HepG2 (cell line): Measurements from ENCODE around the gene TGFBRAP1. TPM values are rescaled to one million over a fixed set of nuclear protein-coding genes. Genes with fewer than 3 reads are reported as not detected.

ENCODE experiments used
- ATAD3A ChIP-seq: sonication (generic); formaldehyde crosslinking; IDR thresholded peaks from 2 replicates; pipeline ENCODE4 v1.4.0; 2020; ENCODE audit warnings: missing genetic modification reagents
- KDM1A ChIP-seq: IDR thresholded peaks from 2 replicates; pipeline ENCODE4 v1.6.1; 2016; ENCODE audit warnings: missing compliant biosample characterization
- MBNL3 ChIP-seq: fragments of 250-450 bp; sonication (Bioruptor Pico); conservative IDR thresholded peaks from 2 replicates; pipeline ENCODE4 v1.8.0; 2022; ENCODE audit warnings: mild to moderate bottlenecking, inconsistent platforms
- PPARG ChIP-seq: conservative IDR thresholded peaks from 2 replicates; pipeline ENCODE4 v1.6.1; 2016; ENCODE audit warnings: missing biosample characterization, missing genetic modification reagents
- SPEN ChIP-seq: sonication (generic); formaldehyde crosslinking; IDR thresholded peaks from 2 replicates; pipeline ENCODE4 v1.5.1; 2020; ENCODE audit warnings: low read depth, mild to moderate bottlenecking, missing genetic modification reagents
- TFAP4 ChIP-seq: sonication (generic); IDR thresholded peaks from 2 replicates; pipeline ENCODE4 v1.6.1; 2016; ENCODE audit warnings: low read depth, borderline replicate concordance
- ZFP1 ChIP-seq: IDR thresholded peaks from 2 replicates; pipeline ENCODE4 v1.6.1; 2016
- ZNF550 ChIP-seq: sonication (generic); formaldehyde crosslinking; IDR thresholded peaks from 2 replicates; pipeline ENCODE4 v1.4.0; 2020; ENCODE audit warnings: mild to moderate bottlenecking, missing genetic modification reagents, borderline replicate concordance
- ZNF7 ChIP-seq: IDR thresholded peaks from 2 replicates; pipeline ENCODE4 v1.6.1; 2016; ENCODE audit warnings: missing biosample characterization, missing genetic modification reagents
- ZNF768 ChIP-seq: sonication (generic); formaldehyde crosslinking; IDR thresholded peaks from 2 replicates; pipeline ENCODE4 v1.4.0; 2020; ENCODE audit warnings: missing genetic modification reagents
- ZNF788 ChIP-seq: sonication (generic); formaldehyde crosslinking; IDR thresholded peaks from 2 replicates; pipeline ENCODE4 v1.5.0; 2020; ENCODE audit warnings: mild to moderate bottlenecking, missing genetic modification reagents, borderline replicate concordance
- polyA plus RNA-seq, 8 experiments: library from polyadenylated mRNA; depleted of rRNA in 3 of 8; stranded (reverse) in 7 of 8; unstranded in 1 of 8; fragments of >200 nt; fragmentation: Illumina TruSeq in 4 of 8; extraction: Trizol in 4 of 8; gene quantifications; 2 replicates each; pipeline versions ENCODE4 v1.2.1 to v1.2.3, GENCODE V29; 2011 to 2016; ENCODE audit warnings: low read depth in 4 of 8, missing spikeins in 1 of 8, mixed read lengths in 1 of 8; ENCODE audit not compliant: insufficient read depth in 1 of 8
- total RNA-seq, 5 experiments: library from RNA; depleted of rRNA; stranded (reverse); fragments of >200 nt; fragmentation: Illumina TruSeq; extraction: Trizol; gene quantifications; 2 replicates each; pipeline ENCODE4 v1.2.3, GENCODE V29; 2016; ENCODE audit warnings: low read depth in 1 of 5
- TF ChIP-seq, protein P1 (sequence below): sonication (generic); formaldehyde crosslinking; IDR thresholded peaks from 2 replicates; pipeline ENCODE4 v1.4.0; 2020; ENCODE audit warnings: missing genetic modification reagents
- TF ChIP-seq, protein P2 (sequence below): sonication (generic); formaldehyde crosslinking; IDR thresholded peaks from 2 replicates; pipeline ENCODE4 v1.4.0; 2020; ENCODE audit warnings: missing genetic modification reagents

The TGFBRAP1 gene
- total and polyA plus RNA-seq, 2 of the 13 experiments (the other 11 are each of a cell fraction or from before 2014, with no cell fraction given) = 12.7 to 22.9 TPM

- TF ChIP-seq, protein P1, sequence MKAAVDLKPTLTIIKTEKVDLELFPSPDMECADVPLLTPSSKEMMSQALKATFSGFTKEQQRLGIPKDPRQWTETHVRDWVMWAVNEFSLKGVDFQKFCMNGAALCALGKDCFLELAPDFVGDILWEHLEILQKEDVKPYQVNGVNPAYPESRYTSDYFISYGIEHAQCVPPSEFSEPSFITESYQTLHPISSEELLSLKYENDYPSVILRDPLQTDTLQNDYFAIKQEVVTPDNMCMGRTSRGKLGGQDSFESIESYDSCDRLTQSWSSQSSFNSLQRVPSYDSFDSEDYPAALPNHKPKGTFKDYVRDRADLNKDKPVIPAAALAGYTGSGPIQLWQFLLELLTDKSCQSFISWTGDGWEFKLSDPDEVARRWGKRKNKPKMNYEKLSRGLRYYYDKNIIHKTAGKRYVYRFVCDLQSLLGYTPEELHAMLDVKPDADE (CRISPR knock-in tag) = no peak
- no peak for TF ChIP-seq ZNF7
- TF ChIP-seq ZNF768 = no peak
- no peak for TF ChIP-seq TFAP4
- TF ChIP-seq ZFP1 (CRISPR knock-in tag) = no peak
- no peak for TF ChIP-seq PPARG (CRISPR knock-in tag)
- TF ChIP-seq ATAD3A (CRISPR knock-in tag) = no peak
- TF ChIP-seq MBNL3 (CRISPR knock-in tag) = no peak
- TF ChIP-seq ZNF550 (CRISPR knock-in tag) = no peak
- TF ChIP-seq ZNF788 = no peak
- TF ChIP-seq, protein P2, sequence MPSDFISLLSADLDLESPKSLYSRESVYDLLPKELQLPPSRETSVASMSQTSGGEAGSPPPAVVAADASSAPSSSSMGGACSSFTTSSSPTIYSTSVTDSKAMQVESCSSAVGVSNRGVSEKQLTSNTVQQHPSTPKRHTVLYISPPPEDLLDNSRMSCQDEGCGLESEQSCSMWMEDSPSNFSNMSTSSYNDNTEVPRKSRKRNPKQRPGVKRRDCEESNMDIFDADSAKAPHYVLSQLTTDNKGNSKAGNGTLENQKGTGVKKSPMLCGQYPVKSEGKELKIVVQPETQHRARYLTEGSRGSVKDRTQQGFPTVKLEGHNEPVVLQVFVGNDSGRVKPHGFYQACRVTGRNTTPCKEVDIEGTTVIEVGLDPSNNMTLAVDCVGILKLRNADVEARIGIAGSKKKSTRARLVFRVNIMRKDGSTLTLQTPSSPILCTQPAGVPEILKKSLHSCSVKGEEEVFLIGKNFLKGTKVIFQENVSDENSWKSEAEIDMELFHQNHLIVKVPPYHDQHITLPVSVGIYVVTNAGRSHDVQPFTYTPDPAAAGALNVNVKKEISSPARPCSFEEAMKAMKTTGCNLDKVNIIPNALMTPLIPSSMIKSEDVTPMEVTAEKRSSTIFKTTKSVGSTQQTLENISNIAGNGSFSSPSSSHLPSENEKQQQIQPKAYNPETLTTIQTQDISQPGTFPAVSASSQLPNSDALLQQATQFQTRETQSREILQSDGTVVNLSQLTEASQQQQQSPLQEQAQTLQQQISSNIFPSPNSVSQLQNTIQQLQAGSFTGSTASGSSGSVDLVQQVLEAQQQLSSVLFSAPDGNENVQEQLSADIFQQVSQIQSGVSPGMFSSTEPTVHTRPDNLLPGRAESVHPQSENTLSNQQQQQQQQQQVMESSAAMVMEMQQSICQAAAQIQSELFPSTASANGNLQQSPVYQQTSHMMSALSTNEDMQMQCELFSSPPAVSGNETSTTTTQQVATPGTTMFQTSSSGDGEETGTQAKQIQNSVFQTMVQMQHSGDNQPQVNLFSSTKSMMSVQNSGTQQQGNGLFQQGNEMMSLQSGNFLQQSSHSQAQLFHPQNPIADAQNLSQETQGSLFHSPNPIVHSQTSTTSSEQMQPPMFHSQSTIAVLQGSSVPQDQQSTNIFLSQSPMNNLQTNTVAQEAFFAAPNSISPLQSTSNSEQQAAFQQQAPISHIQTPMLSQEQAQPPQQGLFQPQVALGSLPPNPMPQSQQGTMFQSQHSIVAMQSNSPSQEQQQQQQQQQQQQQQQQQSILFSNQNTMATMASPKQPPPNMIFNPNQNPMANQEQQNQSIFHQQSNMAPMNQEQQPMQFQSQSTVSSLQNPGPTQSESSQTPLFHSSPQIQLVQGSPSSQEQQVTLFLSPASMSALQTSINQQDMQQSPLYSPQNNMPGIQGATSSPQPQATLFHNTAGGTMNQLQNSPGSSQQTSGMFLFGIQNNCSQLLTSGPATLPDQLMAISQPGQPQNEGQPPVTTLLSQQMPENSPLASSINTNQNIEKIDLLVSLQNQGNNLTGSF (CRISPR knock-in tag) = no peak
- TF ChIP-seq SPEN = no peak
- TF ChIP-seq KDM1A = no peak
Observed at GRCh38 chr2:105376010-105376409, 46.5 kb upstream of the TGFBRAP1 start (continued).
